AG09309 (cell line): ENCODE data around the gene UBE2E2.

Source experiments
- DNase-seq: peaks from one replicate; pipeline ENCODE4 v3.0.0-alpha.2; 2010; ENCODE audit warnings: low read depth
- H3K4me3 ChIP-seq: 2 replicates; pipeline ENCODE4 v1.5.1; 2011; ENCODE audit warnings: mild to moderate bottlenecking, low read depth, low read length, moderate library complexity; ENCODE audit not compliant: control insufficient read depth
- TF ChIP-seq, protein P1 (sequence below): IDR thresholded peaks from 2 replicates; pipeline ENCODE4 v1.5.1; 2011; ENCODE audit warnings: mild to moderate bottlenecking, low read depth, low read length, inconsistent platforms; ENCODE audit not compliant: insufficient read depth, control insufficient read depth; ENCODE audit errors: missing control alignments

Gene UBE2E2

DNA sequence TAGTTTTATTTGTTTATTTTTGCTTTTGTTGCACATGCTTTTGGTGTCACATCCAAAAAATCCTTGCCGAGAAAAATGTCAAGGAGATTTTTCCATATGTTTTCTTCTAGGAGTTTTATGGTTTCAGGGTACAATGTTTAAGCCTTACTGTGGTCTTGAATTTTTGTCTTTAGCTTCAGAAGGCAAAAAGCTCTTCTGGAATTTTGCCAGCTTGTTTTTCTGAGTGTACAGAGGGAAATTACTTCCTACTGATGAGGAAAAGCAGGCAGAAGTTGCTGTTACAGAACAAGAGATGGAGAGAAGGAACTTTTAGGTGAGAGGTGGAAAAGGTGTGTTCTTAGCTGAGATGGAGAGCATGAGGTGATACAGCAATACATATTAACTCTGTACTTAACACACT is 59.6 kb downstream of the UBE2E2 start:
- no peak for DNase-seq
- H3K4me3 ChIP-seq = no peak overlapping the region
- TF ChIP-seq, protein P1, sequence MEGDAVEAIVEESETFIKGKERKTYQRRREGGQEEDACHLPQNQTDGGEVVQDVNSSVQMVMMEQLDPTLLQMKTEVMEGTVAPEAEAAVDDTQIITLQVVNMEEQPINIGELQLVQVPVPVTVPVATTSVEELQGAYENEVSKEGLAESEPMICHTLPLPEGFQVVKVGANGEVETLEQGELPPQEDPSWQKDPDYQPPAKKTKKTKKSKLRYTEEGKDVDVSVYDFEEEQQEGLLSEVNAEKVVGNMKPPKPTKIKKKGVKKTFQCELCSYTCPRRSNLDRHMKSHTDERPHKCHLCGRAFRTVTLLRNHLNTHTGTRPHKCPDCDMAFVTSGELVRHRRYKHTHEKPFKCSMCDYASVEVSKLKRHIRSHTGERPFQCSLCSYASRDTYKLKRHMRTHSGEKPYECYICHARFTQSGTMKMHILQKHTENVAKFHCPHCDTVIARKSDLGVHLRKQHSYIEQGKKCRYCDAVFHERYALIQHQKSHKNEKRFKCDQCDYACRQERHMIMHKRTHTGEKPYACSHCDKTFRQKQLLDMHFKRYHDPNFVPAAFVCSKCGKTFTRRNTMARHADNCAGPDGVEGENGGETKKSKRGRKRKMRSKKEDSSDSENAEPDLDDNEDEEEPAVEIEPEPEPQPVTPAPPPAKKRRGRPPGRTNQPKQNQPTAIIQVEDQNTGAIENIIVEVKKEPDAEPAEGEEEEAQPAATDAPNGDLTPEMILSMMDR = no peak

DNA sequence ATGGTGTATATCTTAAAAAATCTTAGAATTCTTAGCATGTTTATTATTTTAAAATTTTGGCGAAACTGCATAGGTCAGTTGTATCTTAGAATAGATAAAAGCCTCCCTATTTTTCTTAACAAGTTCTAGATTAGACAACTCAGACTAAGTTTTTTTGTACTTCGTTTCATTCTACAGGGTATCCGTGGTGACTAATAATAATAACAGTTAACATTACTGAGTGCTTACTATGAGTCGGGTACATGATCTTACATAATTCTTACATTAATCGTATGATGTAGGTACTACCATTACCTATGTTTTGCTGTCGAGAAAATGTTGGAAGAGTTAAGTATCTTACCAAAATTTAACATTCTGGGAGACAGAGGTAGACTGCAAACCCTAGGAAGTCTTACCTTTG is 60.7 kb downstream of the UBE2E2 start:
- no peak for DNase-seq
- TF ChIP-seq, protein P1 = no peak
- no peak overlapping the region for H3K4me3 ChIP-seq

DNA sequence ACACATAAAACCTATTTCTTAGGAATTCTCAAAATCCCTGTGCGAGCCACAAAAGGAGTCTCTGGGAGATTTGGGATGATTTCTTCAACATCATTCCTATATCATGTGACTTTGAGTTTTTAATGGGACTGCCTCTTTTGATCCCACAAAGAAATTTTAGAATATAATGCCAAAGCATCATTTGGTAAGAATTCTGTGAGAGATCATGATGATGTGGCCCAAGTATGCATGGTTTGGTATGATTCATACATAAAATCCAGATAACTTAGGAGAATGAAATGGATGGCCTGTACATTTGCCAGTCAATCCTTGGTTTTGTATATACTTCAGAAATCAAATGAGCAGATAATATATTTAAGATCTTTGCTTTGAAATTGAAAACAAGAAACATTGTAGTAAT is 61.3 kb downstream of the UBE2E2 start:
- DNase-seq = peak; percentile 56
- no peak overlapping the region for H3K4me3 ChIP-seq
- TF ChIP-seq, protein P1 = no peak

DNA sequence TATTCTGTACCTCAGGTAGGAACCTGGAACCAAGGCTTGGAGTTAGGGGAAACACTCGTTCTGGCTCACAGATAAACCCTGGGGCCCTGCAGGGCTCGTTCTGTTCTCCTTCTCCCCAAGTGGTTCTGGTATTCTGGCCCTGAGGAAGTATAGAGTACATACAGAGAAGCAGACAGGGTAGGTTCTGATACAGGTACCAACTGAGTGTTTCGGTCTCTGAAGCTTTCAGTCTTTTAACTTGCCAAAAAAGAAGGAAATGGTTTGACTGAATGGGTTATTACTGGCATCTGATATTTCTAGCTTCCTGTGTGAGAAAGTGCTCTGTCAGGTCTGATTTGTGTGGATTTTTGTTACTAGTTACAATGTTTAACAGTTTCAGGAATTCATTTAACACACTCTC is 67.3 kb downstream of the UBE2E2 start:
- no peak overlapping the region for H3K4me3 ChIP-seq
- TF ChIP-seq, protein P1 = no peak
- no peak for DNase-seq

DNA sequence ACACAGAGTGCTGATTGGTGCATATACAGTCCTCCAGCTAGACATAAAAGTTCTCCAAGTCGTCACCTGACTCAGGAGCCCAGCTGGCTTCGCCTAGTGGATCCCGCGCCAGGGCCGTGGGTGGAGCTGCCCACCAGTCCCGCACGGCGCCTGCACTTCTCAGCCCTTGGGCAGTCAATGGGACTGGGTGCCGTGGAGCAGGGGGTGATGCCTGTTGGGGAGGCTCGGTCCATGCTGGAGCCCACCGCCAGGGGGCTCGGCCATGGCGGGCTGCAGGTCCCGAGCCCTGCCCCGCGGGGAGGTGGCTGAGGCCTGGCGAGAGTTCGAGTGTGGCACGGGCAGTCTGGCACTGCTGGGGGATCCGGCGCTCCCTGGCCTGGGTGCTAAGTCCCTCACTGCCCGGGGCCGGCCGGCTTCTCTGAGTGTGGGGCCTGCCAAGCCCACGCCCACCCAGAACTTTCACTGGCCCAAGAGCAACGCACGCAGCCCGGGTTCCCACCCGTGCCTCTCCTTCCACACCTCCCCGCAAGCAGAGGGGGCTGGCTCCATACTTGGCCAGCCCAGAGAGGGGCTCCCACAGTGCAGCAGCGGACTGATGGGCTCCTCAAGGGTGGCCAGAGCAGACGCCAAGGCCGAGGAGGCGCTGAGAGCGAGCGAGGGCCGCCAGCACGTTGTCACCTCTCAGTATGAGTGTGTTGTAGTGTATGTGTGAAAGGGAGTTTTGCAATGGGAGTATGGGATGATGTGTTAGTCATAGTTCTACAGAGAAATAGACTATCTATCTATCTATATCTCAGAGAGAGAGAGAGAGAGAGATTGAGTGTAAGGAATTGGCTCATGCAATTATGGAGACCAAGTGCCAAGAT is 69.0 kb downstream of the UBE2E2 start:
- H3K4me3 ChIP-seq = no peak overlapping the region
- DNase-seq = no peak
- TF ChIP-seq, protein P1 = no peak

DNA sequence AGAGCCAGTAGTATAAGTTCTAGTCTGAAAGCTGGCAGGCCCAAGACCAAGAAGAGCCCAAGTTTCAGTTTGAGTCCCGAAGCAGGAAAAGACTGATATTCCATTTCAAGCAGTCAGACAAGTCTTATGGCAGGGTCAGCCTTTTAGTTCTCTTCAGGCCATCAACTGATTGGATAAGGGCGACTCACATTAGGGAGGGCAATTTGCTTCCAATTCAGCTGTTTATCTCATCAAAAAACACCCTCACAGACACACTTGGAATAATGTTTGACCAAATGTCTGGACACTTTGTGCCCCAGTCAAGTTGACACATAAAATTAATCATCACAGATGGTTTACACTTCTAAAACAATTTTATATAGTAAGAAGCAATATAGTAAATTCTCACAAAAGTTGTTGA is 69.7 kb downstream of the UBE2E2 start:
- TF ChIP-seq, protein P1 = no peak
- no peak overlapping the region for H3K4me3 ChIP-seq
- DNase-seq = no peak
